B cell (primary cell): Measurements from ENCODE around the gene PHKG1. TPM values are rescaled to one million over a fixed set of nuclear protein-coding genes. Genes with fewer than 3 reads are reported as not detected.
"Not testable (repeated sequence)": the region's sequence is repeated elsewhere in the genome, so short reads cannot be mapped to it uniquely, and the experiment has no call there.

Source experiments
- ATAC-seq: fragments of 200-7000 bp; cut with Tn5 transposase; one replicate; pipeline ENCODE4 v1.10.0; 2021; ENCODE audit warnings: low read depth, mild to moderate bottlenecking, moderate number of reproducible peaks, moderate library complexity
- CTCF ChIA-PET: fragments of 350-600 bp; sonication (Branson Sonifier 250); formaldehyde crosslinking; loops from one replicate; lab custom pipeline; 2021; ENCODE audit warnings: antibody characterized with exemption, inconsistent platforms; lab: Charles Lee
- POLR2A ChIA-PET: fragments of 350-600 bp; sonication (Branson Sonifier 250); formaldehyde crosslinking; loops from one replicate; lab custom pipeline; 2021; ENCODE audit warnings: antibody characterized with exemption; lab: Charles Lee
- DNase-seq: peaks from one replicate; pipeline ENCODE4 v3.0.0; 2013
- H2AFZ ChIP-seq: 2 replicates; pipeline ENCODE4 v1.6.1; 2012; ENCODE audit warnings: mild to moderate bottlenecking, low read depth, low read length; ENCODE audit not compliant: insufficient read depth, poor library complexity, severe bottlenecking
- H3K27ac ChIP-seq, 2 donors: 1 replicate in 1 of 2; 2 replicates in 1 of 2; pipeline ENCODE4 v1.5.1; 2012 to 2013; ENCODE audit warnings: low read length in 2 of 2, mild to moderate bottlenecking in 2 of 2, moderate library complexity in 1 of 2
- H3K27me3 ChIP-seq, 4 experiments: fragments of 200-600 bp in 1 of 4; sonication (generic) in 1 of 4; replicated peaks in 1 of 4; 1 replicate in 2 of 4; 2 replicates in 2 of 4; pipeline versions ENCODE4 v1.6.1 to v1.7.0; 2013 to 2016; ENCODE audit warnings: low read length in 3 of 4, mild to moderate bottlenecking in 2 of 4, mixed read lengths in 1 of 4, moderate library complexity in 1 of 4; ENCODE audit not compliant: insufficient read depth in 4 of 4, control insufficient read depth in 3 of 4; ENCODE audit errors: control extremely low read depth in 1 of 4
- H3K36me3 ChIP-seq, 2 experiments: replicated peaks in 1 of 2; 1 replicate in 1 of 2; 2 replicates in 1 of 2; pipeline versions ENCODE4 v1.6.1 to v1.7.1; 2013; ENCODE audit warnings: low read length in 1 of 2; ENCODE audit not compliant: insufficient read depth in 2 of 2, control insufficient read depth in 1 of 2; ENCODE audit errors: control extremely low read depth in 1 of 2, extremely low read depth in 1 of 2
- H3K4me1 ChIP-seq, 2 donors: fragments of 200-600 bp in 1 of 2; sonication (generic) in 1 of 2; 1 replicate in 1 of 2; 2 replicates in 1 of 2; pipeline versions ENCODE4 v1.5.1 to v1.6.1; 2013 to 2017; ENCODE audit warnings: low read length in 2 of 2; ENCODE audit not compliant: control insufficient read depth in 2 of 2, insufficient read depth in 2 of 2
- H3K4me2 ChIP-seq: replicated peaks from 2 replicates; pipeline ENCODE3; 2012; ENCODE audit warnings: mild to moderate bottlenecking, low read depth, low read length; ENCODE audit not compliant: poor library complexity, severe bottlenecking
- H3K4me3 ChIP-seq, 5 experiments: fragments of 200-600 bp in 1 of 5; sonication (generic) in 1 of 5; 1 replicate in 3 of 5; 2 replicates in 2 of 5; pipeline versions ENCODE4 v1.5.1 to v1.7.0; 2011 to 2016; ENCODE audit warnings: low read length in 4 of 5, mild to moderate bottlenecking in 4 of 5, low read depth in 2 of 5, control low read depth in 1 of 5, moderate library complexity in 1 of 5; ENCODE audit not compliant: insufficient read depth in 1 of 5; ENCODE audit errors: control extremely low read depth in 1 of 5, extremely low read depth in 1 of 5
- H3K79me2 ChIP-seq: fragments of 200-600 bp; sonication (generic); one replicate; pipeline ENCODE4 v1.6.0; 2016; ENCODE audit warnings: low read length; ENCODE audit not compliant: control insufficient read depth, insufficient read depth
- H3K9ac ChIP-seq: fragments of 200-600 bp; sonication (generic); 2 replicates; pipeline ENCODE4 v1.6.1; 2017; ENCODE audit warnings: mild to moderate bottlenecking, low read length, moderate library complexity
- H3K9me3 ChIP-seq, 3 donors: one replicate each; pipeline versions ENCODE4 v1.6.1 to v1.7.1; 2013; ENCODE audit warnings: low read length in 2 of 3; ENCODE audit not compliant: control insufficient read depth in 2 of 3, insufficient read depth in 1 of 3; ENCODE audit errors: control extremely low read depth in 1 of 3
- H4K20me1 ChIP-seq: 2 replicates; pipeline ENCODE4 v1.6.0; 2012; ENCODE audit warnings: mild to moderate bottlenecking, low read length; ENCODE audit not compliant: insufficient read depth, control insufficient read depth, poor library complexity, severe bottlenecking
- H3K27ac Mint-ChIP-seq: one replicate; pipeline ENCODE4 v1.8.0; 2021; ENCODE audit warnings: mixed read lengths
- H3K27me3 Mint-ChIP-seq: one replicate; pipeline ENCODE4 v1.8.0; 2021; ENCODE audit warnings: mixed read lengths
- H3K4me1 Mint-ChIP-seq: one replicate; pipeline ENCODE4 v1.8.0; 2021; ENCODE audit warnings: mixed read lengths
- H3K4me3 Mint-ChIP-seq: one replicate; pipeline ENCODE4 v1.8.0; 2021; ENCODE audit warnings: mixed read lengths
- H3K9me3 Mint-ChIP-seq: one replicate; pipeline ENCODE4 v1.8.0; 2022; ENCODE audit warnings: mixed read lengths; ENCODE audit not compliant: insufficient read depth
- CTCF ChIP-seq: fragments of 200-600 bp; IDR thresholded peaks from one replicate; pipeline ENCODE4 v1.8.0; 2022; ENCODE audit warnings: antibody characterized with exemption, mild to moderate bottlenecking
- EZH2 ChIP-seq: IDR thresholded peaks from 2 replicates; pipeline ENCODE4 v1.6.1; 2012; ENCODE audit warnings: borderline replicate concordance, low read depth, mild to moderate bottlenecking, moderate library complexity, low read length; ENCODE audit not compliant: insufficient read depth, poor library complexity, severe bottlenecking
- WGBS: methylation state at CpG from one replicate; pipeline ENCODE4 v1.1.5; 2013; ENCODE audit warnings: missing lambda C conversion rate; ENCODE audit not compliant: insufficient coverage; 5-methylcytosine and 5-hydroxymethylcytosine counted together
- intact Hi-C: fragments of 100-400 bp; cut with micrococcal nuclease; formaldehyde crosslinking; loops from one replicate; pipeline ENCODE4 v1.10.0; 2022
- polyA plus RNA-seq: library from polyadenylated mRNA; depleted of rRNA; stranded (reverse); fragments of >200 nt; gene quantifications from 2 replicates; pipeline ENCODE4 v1.2.3, GENCODE V29; 2012
- total RNA-seq, 2 donors: library from RNA; stranded (reverse); fragments of 120-200 nt in 1 of 2; gene quantifications; 1 replicate in 1 of 2; 2 replicates in 1 of 2; pipeline versions ENCODE4 v1.2.3 to v1.2.4, GENCODE V29; 2013 to 2022

The PHKG1 gene
- total and polyA plus RNA-seq, 2 donors (not counting 1 experiment from before 2014, with no cell fraction given), result 1.9 to 4.0 TPM

- no peak for DNase-seq
- Histone ChIP-seq H3K4me2 (no peak overlapping the region), H3K9ac (no peak overlapping the region), H3K79me2 (peaks cover 17% of the 10 kb centered on the region), H3K27ac (no peak overlapping the region), H3K9me3 (no peaks in the 10 kb centered on the region), H2AFZ (no peak overlapping the region), H4K20me1 (no peaks in the 10 kb centered on the region), H3K27me3 (no peaks in the 10 kb centered on the region), H3K4me3 (no peak overlapping the region), H3K36me3 (peaks cover 0 to 3% of the 10 kb centered on the region in 2 experiments), H3K4me1 (peaks cover 17 to 24% of the 10 kb centered on the region in 2 donors)
- no peak overlapping the region for H3K27ac Mint-ChIP-seq
- TF ChIP-seq EZH2 (no peak), CTCF (no peak)
- ATAC-seq, result no peak
- 100% methylated on average over 1 of the region's 1 CpG for WGBS
- CTCF ChIA-PET, result no interaction called here
- intact Hi-C loops, result no loop called here
- H3K27me3 Mint-ChIP-seq, result no peaks in the 10 kb centered on the region
- H3K4me3 Mint-ChIP-seq, result no peak overlapping the region
- H3K9me3 Mint-ChIP-seq, result no peaks in the 10 kb centered on the region
- POLR2A ChIA-PET, result no interaction called here
- H3K4me1 Mint-ChIP-seq, result peaks cover 23% of the 10 kb centered on the region
These were observed 44.5 kb downstream of the PHKG1 start for GRCh38 chr7:56048245-56048644.

DNA sequence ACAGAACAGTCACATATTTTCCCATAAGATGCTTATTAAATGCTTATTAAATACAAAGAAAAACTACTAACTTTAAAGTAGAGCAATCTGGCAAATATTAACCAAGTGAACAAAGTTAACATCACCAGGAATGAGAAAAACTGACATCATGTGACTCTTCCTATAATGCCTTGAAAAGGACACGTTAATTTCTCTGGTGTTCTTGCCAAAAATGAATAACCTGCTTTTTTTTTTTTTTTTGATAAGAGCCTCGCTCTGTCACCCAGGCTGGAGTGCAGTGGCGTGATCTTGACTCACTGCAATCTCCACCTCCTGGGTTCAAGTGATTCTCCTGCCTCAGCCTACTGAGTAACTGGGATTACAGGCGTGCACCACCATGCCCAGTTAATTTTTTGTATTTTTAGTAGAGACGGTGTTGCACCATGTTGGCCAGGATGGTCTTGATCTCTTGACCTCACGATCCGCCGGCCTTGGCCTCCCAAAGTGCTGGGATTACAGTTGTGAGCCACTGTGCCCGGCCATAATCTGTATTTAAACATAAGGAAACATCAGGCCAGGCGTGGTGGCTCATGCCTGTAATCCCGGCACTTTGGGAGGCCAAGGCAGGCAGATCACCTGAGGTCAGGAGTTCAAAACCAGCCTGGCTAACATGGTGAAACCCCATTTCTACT is 45.2 kb downstream of the PHKG1 start:
- H3K36me3 ChIP-seq, H3K27me3 ChIP-seq, DNase-seq, H3K9me3 Mint-ChIP-seq, ATAC-seq, intact Hi-C loops, H3K4me3 Mint-ChIP-seq, H3K27ac ChIP-seq, H3K27me3 Mint-ChIP-seq, POLR2A ChIA-PET, H2AFZ ChIP-seq, CTCF ChIA-PET, H3K4me3 ChIP-seq, H4K20me1 ChIP-seq, H3K4me2 ChIP-seq, H3K9me3 ChIP-seq, H3K9ac ChIP-seq, H3K27ac Mint-ChIP-seq: not testable (repeated sequence)
- H3K79me2 ChIP-seq, result peaks cover 11% of the 10 kb centered on the region
- peaks cover 11 to 17% of the 10 kb centered on the region in 2 donors for H3K4me1 ChIP-seq
- peaks cover 16% of the 10 kb centered on the region for H3K4me1 Mint-ChIP-seq
- WGBS, result 94% methylated on average over 9 of the region's 11 CpGs
